GM23248 (cell line): ENCODE measurements around the gene ATRX.

Source experiments
- EZH2 ChIP-seq: fragments of 200-600 bp; sonication (generic); IDR thresholded peaks from 2 replicates; pipeline ENCODE4 v1.6.1; 2018; ENCODE audit warnings: antibody characterized with exemption, mild to moderate bottlenecking; ENCODE audit not compliant: insufficient read depth, poor library complexity, severe bottlenecking
- EZH2phosphoT487 ChIP-seq: fragments of 200-600 bp; sonication (generic); IDR thresholded peaks from 2 replicates; pipeline ENCODE4 v1.6.1; 2018; ENCODE audit warnings: antibody characterized with exemption, moderate library complexity, mild to moderate bottlenecking, low read depth; ENCODE audit not compliant: insufficient read depth

DNA sequence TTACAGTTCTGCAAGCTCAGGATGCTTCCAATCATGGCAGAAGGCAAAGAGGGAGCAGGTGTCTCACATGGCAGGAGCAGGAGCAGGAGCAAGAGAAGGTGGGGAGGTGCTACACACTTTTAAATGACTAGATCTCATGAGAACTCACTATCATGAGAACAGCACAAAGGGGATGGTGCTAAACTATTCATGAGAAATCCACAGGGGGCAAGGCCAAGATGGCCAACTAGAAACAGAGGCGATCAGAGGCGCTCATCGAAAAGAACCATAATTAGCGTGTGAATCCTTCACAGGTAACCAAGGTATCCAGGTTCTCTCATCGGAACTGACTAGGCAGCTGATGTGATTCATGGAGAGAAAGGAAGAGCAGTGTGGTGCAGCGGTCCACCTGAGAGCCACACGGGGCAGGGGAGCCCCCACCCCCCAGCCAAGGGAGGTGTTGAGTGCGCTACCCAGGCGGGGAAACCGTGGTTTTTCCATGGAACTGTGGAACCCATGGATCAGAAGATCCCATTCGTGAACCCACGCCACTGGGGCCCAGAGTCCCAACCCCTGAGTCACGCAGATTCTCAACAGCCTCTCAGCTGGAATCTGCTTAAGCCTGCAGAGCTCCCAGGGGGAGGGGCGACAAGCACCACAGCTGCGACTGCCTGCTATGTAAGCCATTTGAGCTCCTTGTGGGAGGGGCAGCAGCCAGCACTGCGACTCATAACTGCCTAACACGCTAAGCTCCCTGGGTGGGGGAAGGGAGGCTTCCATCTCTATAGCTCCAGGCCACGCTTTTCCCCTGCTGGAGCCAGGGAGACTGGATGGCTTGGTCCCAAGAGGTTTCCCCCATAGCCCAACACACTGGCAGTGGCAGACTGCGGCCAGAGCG lies 292.1 kb downstream of the ATRX start:
- TF ChIP-seq EZH2phosphoT487: no peak
- no peak for TF ChIP-seq EZH2
